BLaER1 (cell line): ENCODE measurements around the gene DENND1B.
"Not testable (repeated sequence)": the region's sequence is repeated elsewhere in the genome, so short reads cannot be mapped to it uniquely, and the experiment has no call there.

ENCODE experiments used
- H3K27ac ChIP-seq: shearing (Covaris generic); formaldehyde crosslinking; 2 replicates; pipeline ENCODE4 v1.8.1; 2022
- H3K27me3 ChIP-seq: shearing (Covaris generic); formaldehyde crosslinking; 2 replicates; pipeline ENCODE4 v1.8.1; 2022
- H3K36me3 ChIP-seq: shearing (Covaris generic); formaldehyde crosslinking; 2 replicates; pipeline ENCODE4 v1.8.1; 2022
- H3K4me1 ChIP-seq: shearing (Covaris generic); formaldehyde crosslinking; 2 replicates; pipeline ENCODE4 v1.8.1; 2022
- H3K4me2 ChIP-seq: shearing (Covaris generic); formaldehyde crosslinking; 2 replicates; pipeline ENCODE4 v1.8.1; 2022
- H3K4me3 ChIP-seq: shearing (Covaris generic); formaldehyde crosslinking; 2 replicates; pipeline ENCODE4 v1.8.1; 2022
- H3K9ac ChIP-seq: shearing (Covaris generic); formaldehyde crosslinking; 2 replicates; pipeline ENCODE4 v1.8.1; 2022
- H3K9me3 ChIP-seq: shearing (Covaris generic); formaldehyde crosslinking; 2 replicates; pipeline ENCODE4 v1.8.1; 2022
- H4K20me1 ChIP-seq: shearing (Covaris generic); formaldehyde crosslinking; 2 replicates; pipeline ENCODE4 v1.8.1; 2022
- Cebpa-rat ChIP-seq: shearing (Covaris generic); IDR thresholded peaks from 2 replicates; pipeline ENCODE4 v1.8.1; 2022

DENND1B gene

DNA sequence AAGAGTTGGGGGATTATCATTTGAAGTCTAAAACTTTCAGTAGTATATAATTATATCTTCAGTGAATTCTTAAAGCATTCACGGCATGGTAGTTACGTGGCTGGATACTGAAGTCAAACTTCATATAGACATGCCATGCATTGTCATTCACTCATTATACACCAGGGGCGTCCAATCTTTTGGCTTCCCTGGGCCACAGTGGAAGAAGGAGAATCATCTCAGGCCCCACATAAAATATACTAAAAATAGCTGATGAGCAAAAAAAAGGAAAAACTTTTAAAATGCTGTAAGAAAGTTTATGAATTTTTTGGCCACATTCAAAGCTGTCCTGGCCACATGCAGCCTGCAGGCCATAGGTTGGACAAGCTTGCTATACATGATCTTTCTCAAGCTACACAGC lies 43.8 kb downstream of the DENND1B start:
- H4K20me1 ChIP-seq, result no peaks in the 10 kb centered on the region
- no peaks in the 10 kb centered on the region for H3K4me1 ChIP-seq
- H3K36me3 ChIP-seq, result no peaks in the 10 kb centered on the region
- no peak overlapping the region for H3K4me2 ChIP-seq
- no peak overlapping the region for H3K4me3 ChIP-seq
- no peak overlapping the region for H3K27ac ChIP-seq
- H3K9ac ChIP-seq, result no peak overlapping the region
- no peak for TF ChIP-seq Cebpa-rat
- H3K9me3 ChIP-seq, result peaks cover 1% of the 10 kb centered on the region
- H3K27me3 ChIP-seq, result no peaks in the 10 kb centered on the region

DNA sequence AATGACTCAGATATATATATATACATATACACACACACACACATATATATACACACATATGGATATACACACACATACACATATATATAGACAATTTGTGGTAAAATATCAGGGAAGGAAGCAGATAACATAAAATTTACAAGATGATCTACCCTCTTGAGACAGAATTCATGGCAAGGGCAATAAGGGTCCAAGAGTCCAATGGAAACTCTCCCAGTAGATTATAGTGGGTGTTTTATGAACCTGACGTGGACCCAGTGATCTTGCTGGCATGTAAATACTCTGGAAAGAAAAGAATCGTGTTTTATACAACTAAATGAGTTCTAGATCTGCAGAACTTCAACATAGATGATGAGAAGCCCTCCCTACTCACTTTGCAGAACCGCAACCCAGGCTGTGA lies 49.3 kb downstream of the DENND1B start:
- no peak for TF ChIP-seq Cebpa-rat
- Histone ChIP-seq H3K9me3 (peaks cover 17% of the 10 kb centered on the region), H3K9ac (no peak overlapping the region), H3K27ac (no peak overlapping the region), H4K20me1 (no peaks in the 10 kb centered on the region), H3K27me3 (no peaks in the 10 kb centered on the region), H3K36me3 (no peaks in the 10 kb centered on the region), H3K4me2 (no peak overlapping the region), H3K4me1 (no peaks in the 10 kb centered on the region), H3K4me3 (no peak overlapping the region)

GRCh38 chr1:197725044-197725443 lies 50.2 kb downstream of the DENND1B start:
- no peak overlapping the region for H3K27ac ChIP-seq
- H3K4me3 ChIP-seq, result no peak overlapping the region
- H4K20me1 ChIP-seq, result no peaks in the 10 kb centered on the region
- H3K9me3 ChIP-seq, result peaks cover 17% of the 10 kb centered on the region
- no peak overlapping the region for H3K4me2 ChIP-seq
- no peaks in the 10 kb centered on the region for H3K27me3 ChIP-seq
- no peaks in the 10 kb centered on the region for H3K36me3 ChIP-seq
- TF ChIP-seq Cebpa-rat, result no peak
- no peak overlapping the region for H3K9ac ChIP-seq
- no peaks in the 10 kb centered on the region for H3K4me1 ChIP-seq

- Histone ChIP-seq H3K4me1 (no peaks in the 10 kb centered on the region), H3K9ac (no peak overlapping the region), H3K27me3 (no peaks in the 10 kb centered on the region), H3K4me3 (no peak overlapping the region), H3K36me3 (no peaks in the 10 kb centered on the region), H3K27ac (no peak overlapping the region), H3K4me2 (no peak overlapping the region), H4K20me1 (no peaks in the 10 kb centered on the region), H3K9me3 (no peaks in the 10 kb centered on the region)
- no peak for TF ChIP-seq Cebpa-rat
These were observed 59.5 kb downstream of the DENND1B start for GRCh38 chr1:197715806-197716205.

DNA sequence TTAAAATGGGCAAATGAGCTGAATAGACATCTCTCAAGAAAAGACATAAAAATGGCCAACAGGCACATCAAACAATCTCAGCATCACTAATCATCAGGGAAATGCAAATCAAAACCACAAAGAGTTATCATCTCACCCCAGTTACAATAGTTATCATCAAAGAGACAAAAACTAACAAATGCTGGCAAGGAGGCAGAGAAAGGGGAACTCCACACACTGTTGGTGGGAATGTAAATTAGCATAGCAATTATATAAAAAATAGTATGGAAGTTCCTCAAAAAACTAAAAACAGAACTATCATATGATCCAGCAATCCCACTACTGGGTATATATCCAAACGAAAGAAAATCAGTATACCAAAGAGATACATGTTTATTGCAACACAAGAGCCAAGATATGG lies 68.7 kb downstream of the DENND1B start:
- Histone ChIP-seq H3K27ac (no peak overlapping the region), H3K36me3 (no peaks in the 10 kb centered on the region), H3K9me3 (no peaks in the 10 kb centered on the region), H3K4me2 (no peak overlapping the region), H3K4me3 (no peak overlapping the region), H3K9ac (no peak overlapping the region), H3K4me1 (no peaks in the 10 kb centered on the region), H4K20me1 (no peaks in the 10 kb centered on the region), H3K27me3 (no peaks in the 10 kb centered on the region)
- no peak for TF ChIP-seq Cebpa-rat

- Histone ChIP-seq H3K4me2 (no peak overlapping the region), H3K4me3 (no peak overlapping the region), H4K20me1 (no peaks in the 10 kb centered on the region), H3K27me3 (no peaks in the 10 kb centered on the region), H3K9ac (no peak overlapping the region), H3K36me3 (no peaks in the 10 kb centered on the region), H3K9me3 (peaks cover 4% of the 10 kb centered on the region; the same call in 1 of the 2 replicates), H3K4me1 (no peaks in the 10 kb centered on the region), H3K27ac (no peak overlapping the region)
- no peak for TF ChIP-seq Cebpa-rat
These were observed 69.3 kb downstream of the DENND1B start for GRCh38 chr1:197705941-197706340.

DNA sequence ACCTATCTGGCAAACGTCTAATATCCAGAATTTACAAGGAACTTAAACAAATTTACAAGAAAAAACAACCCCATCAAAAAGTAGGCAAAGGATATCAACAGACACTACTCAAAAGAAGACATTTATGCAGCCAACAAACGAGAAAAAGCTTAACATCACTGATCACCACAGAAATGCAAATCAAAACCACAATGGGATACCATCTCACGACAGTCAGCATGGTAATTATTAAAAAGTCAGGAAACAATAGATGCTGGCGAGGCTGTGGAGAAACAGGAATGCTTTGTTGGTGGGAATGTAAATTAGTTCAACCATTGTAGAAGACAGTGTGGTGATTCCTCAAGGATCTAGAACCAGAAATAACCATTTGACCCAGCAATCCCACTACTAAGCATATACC lies 74.6 kb downstream of the DENND1B start:
- H3K4me3 ChIP-seq, H3K27me3 ChIP-seq, H4K20me1 ChIP-seq, H3K9ac ChIP-seq, H3K4me1 ChIP-seq, H3K4me2 ChIP-seq, H3K9me3 ChIP-seq, H3K27ac ChIP-seq, H3K36me3 ChIP-seq: not testable (repeated sequence)

DNA sequence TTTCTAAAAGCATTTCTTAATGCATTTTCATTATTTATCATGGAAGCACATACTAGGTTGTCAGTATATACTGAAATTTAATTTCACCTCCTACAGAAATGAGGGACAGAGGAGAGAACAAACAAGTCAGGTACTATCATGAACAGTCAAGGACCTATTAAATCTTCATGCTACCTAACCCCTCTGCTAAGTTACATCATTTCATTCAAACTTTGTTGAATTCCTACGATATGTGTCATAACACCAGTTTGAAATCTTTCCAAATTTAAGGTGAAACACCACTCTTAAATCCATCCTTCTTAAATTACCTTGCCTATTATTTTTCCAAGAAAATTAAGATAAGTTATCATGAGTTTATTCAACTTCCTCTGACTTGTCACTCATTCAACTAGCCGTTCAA lies 78.9 kb downstream of the DENND1B start:
- Histone ChIP-seq H3K9me3 (peaks cover 7% of the 10 kb centered on the region; the same call in 1 of the 2 replicates), H3K4me3 (no peak overlapping the region), H3K27ac (no peak overlapping the region), H3K27me3 (no peaks in the 10 kb centered on the region), H4K20me1 (no peaks in the 10 kb centered on the region), H3K4me1 (no peaks in the 10 kb centered on the region; the same call in 1 of the 2 replicates), H3K36me3 (no peaks in the 10 kb centered on the region), H3K4me2 (no peak overlapping the region), H3K9ac (no peak overlapping the region)
- no peak for TF ChIP-seq Cebpa-rat

DNA sequence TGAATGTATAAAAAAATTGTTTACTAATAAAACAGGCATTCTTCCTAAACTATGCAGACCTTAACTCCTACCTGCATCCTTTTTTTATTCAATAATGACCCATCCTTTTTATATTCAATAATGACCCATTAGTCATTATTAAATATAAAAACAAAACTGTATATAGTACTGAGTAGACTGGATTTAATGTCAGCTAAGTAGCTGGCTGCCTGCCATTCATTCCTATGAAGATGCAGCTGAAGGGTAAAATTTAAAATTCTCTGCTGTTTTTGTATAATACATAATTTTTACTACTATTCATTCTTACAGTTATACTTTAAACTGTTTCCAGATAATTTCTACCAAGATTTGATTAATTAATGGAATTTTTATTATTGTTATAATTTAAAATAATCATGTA lies 79.3 kb downstream of the DENND1B start:
- H3K27ac ChIP-seq, result no peak overlapping the region
- H3K4me1 ChIP-seq, result no peaks in the 10 kb centered on the region; the same call in 1 of the 2 replicates
- no peak overlapping the region for H3K9ac ChIP-seq
- H3K9me3 ChIP-seq, result peaks cover 3% of the 10 kb centered on the region; the same call in 1 of the 2 replicates
- no peak overlapping the region for H3K4me2 ChIP-seq
- TF ChIP-seq Cebpa-rat, result no peak
- H4K20me1 ChIP-seq, result no peaks in the 10 kb centered on the region
- H3K4me3 ChIP-seq, result no peak overlapping the region
- no peaks in the 10 kb centered on the region for H3K36me3 ChIP-seq
- no peaks in the 10 kb centered on the region for H3K27me3 ChIP-seq

DNA sequence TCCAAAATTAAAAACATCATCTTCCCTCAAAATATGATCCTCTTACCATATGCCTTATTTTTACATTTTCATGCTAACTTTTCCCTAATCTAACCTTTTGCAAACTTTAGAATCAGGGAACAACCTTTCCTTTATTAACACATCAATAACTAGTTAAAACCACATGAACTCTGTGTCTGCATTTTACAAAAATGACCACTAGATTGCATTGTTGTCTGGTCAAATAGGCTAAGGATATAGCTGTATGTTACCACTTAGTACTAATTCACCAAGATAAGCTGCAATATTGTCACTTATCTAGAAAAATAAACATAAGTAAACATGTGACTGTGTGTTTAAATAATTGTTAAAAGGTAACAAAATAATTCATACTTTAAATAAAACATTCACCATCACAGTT lies 82.3 kb downstream of the DENND1B start:
- H3K9ac ChIP-seq, result no peak overlapping the region
- no peaks in the 10 kb centered on the region for H3K27me3 ChIP-seq
- H3K4me1 ChIP-seq, result no peaks in the 10 kb centered on the region
- H3K4me2 ChIP-seq, result no peak overlapping the region
- no peak overlapping the region for H3K27ac ChIP-seq
- no peak for TF ChIP-seq Cebpa-rat
- H3K36me3 ChIP-seq, result peaks cover 10% of the 10 kb centered on the region; the same call in 1 of the 2 replicates
- H3K4me3 ChIP-seq, result no peak overlapping the region
- no peaks in the 10 kb centered on the region for H4K20me1 ChIP-seq
- H3K9me3 ChIP-seq, result peaks cover 12% of the 10 kb centered on the region

- TF ChIP-seq Cebpa-rat, result no peak
These were observed 83.5 kb downstream of the DENND1B start for GRCh38 chr1:197691816-197692215.

More at GRCh38 chr1:197691816-197692215, 83.5 kb downstream of the DENND1B start:
- H4K20me1 ChIP-seq, result no peaks in the 10 kb centered on the region
- no peaks in the 10 kb centered on the region for H3K4me1 ChIP-seq
- H3K27me3 ChIP-seq, result no peaks in the 10 kb centered on the region
- H3K4me2 ChIP-seq, result no peak overlapping the region
- no peak overlapping the region for H3K27ac ChIP-seq
- peaks cover 12% of the 10 kb centered on the region for H3K9me3 ChIP-seq
- H3K36me3 ChIP-seq, result peaks cover 10% of the 10 kb centered on the region; the same call in 1 of the 2 replicates
- no peak overlapping the region for H3K9ac ChIP-seq
- H3K4me3 ChIP-seq, result no peak overlapping the region
